ENCODE measurements around the gene LAMC3.
"Not testable (repeated sequence)": the region's sequence is repeated elsewhere in the genome, so short reads cannot be mapped to it uniquely, and the experiment has no call there.

The LAMC3 gene

GRCh38 chr9:131082774-131083512 is 74.0 kb downstream of the LAMC3 start:
- DNase-seq = no peak

- no peak for DNase-seq
These were observed 75.8 kb downstream of the LAMC3 start for GRCh38 chr9:131084661-131085369.

GRCh38 chr9:131085370-131086122 is 76.6 kb downstream of the LAMC3 start:
- DNase-seq = no peak

- no peak for DNase-seq
These were observed 78.5 kb downstream of the LAMC3 start for GRCh38 chr9:131087354-131087893.

GRCh38 chr9:131090025-131090787 is 81.2 kb downstream of the LAMC3 start:
- DNase-seq = no peak

GRCh38 chr9:131091352-131091992 is 82.5 kb downstream of the LAMC3 start:
- DNase-seq = no peak

GRCh38 chr9:131092030-131092429 is 83.1 kb downstream of the LAMC3 start:
- no peak for DNase-seq

- no peak for DNase-seq
These were observed 83.8 kb downstream of the LAMC3 start for GRCh38 chr9:131092548-131093440.

- DNase-seq = no peak
These were observed 85.0 kb downstream of the LAMC3 start for GRCh38 chr9:131094015-131094414.

- DNase-seq = no peak
These were observed 85.6 kb downstream of the LAMC3 start for GRCh38 chr9:131094622-131095021.

- no peak for DNase-seq
These were observed 86.8 kb downstream of the LAMC3 start for GRCh38 chr9:131095666-131096268.

GRCh38 chr9:131096269-131097125 is 87.5 kb downstream of the LAMC3 start, which contains the start of gene AIF1L:
TSS of gene AIF1L (plus strand) at chr9:131096531. CDS start at chr9:131096630, 99 bp downstream.
- peak; percentile 40 for DNase-seq

GRCh38 chr9:131097126-131097947 is 88.4 kb downstream of the LAMC3 start:
- no peak for DNase-seq

- DNase-seq = no peak
These were observed 88.9 kb downstream of the LAMC3 start for GRCh38 chr9:131097948-131098278.

- no peak for DNase-seq
These were observed 89.6 kb downstream of the LAMC3 start for GRCh38 chr9:131098391-131099101.

- no peak for DNase-seq
These were observed 90.2 kb downstream of the LAMC3 start for GRCh38 chr9:131099102-131099606.

- not testable (repeated sequence) for DNase-seq
These were observed 90.9 kb downstream of the LAMC3 start for GRCh38 chr9:131099845-131100244.

GRCh38 chr9:131100445-131100844 is 91.5 kb downstream of the LAMC3 start:
- no peak for DNase-seq

Data from stimulated activated CD8-positive, alpha-beta memory T cell treated with anti-CD3 and anti-CD28 coated beads, Interleukin-4, amount 100 ng/mL, for 48 hours (primary cell).